ENCODE results near the gene CUTC.
"Not testable (repeated sequence)": the region's sequence is repeated elsewhere in the genome, so short reads cannot be mapped to it uniquely, and the experiment has no call there.

Gene CUTC

DNA sequence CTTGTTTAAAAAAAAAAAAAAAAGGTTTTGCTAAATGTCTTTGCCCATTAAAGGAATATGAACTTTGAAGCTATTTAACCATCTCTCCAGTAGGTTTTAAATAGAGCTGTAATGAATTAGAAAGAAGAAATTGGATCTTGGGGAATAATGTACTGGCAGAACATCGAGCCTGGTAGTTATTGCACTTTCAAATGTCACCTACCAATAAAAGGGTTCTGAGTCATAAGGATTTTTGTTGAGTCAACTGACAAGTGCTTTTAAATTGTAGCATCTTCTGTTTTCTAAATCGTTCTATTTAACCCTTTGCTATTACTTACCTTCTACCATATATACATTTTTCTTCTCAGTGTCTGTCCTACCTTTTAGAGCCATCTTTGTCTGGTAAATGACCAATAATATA, 10.7 kb downstream of the CUTC start:
- DNase-seq = no peak

DNA sequence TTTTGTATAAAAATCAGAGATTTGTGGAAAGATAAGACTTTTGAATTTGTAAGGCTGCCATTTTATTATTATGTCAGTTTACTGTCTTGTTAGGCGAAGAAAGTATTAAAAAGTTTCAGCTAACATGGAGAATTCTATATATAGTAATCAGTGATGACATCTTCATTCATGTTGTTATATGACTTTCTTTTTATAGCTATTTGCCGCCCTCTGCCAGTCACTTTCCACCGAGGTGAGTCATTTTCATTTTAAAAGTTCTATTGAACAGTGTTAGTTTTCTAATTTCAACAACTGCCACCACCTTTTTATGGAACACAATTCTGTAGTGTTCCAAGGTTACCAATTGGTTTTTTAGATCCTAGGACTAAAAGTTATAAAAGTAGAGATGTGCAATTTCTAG, 11.8 kb downstream of the CUTC start:
- DNase-seq = no peak

DNA sequence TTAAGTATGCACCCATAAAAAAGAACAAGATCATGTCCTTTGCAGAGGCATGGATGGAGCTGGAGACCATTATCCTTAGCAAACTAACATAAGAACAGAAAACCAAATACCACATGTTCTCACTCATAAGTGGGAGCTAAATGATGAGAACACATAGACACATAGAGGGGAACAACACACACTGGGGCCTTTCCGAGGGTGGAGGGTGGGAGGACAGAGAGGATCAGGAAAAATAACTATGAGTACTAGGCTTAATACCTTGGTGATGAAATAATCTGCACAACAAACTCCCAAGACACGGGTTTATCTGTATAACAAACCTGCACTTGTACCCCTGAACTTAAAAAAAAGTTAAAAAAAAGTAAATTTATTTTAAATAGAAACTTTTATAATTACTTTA, 14.1 kb downstream of the CUTC start:
- not testable (repeated sequence) for DNase-seq

- no peak for DNase-seq
Observed at GRCh38 chr10:99748823-99749451, 16.9 kb downstream of the CUTC start.

- DNase-seq = no peak
Observed at GRCh38 chr10:99750641-99751040, 18.6 kb downstream of the CUTC start.

GRCh38 chr10:99754670-99755069, 22.6 kb downstream of the CUTC start:
- no peak for DNase-seq

DNA sequence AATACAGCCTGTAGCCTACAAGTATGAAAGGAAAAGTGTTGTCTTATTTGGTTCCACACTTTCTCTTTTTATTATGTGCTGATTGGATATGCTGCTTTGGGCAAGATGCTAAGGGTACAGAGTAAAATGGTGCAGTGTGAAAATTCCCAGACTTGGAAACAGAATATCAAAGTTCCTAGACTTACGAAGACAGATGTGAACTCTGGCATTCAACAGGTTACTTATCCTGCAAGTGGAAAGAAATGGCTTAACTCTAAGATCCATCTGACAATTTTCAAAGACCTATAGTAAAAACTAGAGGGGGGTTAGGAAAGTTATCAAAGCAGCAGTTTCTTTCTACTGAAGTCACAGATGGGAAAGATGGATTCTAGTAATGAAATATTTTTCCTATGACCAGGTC, 24.1 kb downstream of the CUTC start:
- no peak for DNase-seq

DNA sequence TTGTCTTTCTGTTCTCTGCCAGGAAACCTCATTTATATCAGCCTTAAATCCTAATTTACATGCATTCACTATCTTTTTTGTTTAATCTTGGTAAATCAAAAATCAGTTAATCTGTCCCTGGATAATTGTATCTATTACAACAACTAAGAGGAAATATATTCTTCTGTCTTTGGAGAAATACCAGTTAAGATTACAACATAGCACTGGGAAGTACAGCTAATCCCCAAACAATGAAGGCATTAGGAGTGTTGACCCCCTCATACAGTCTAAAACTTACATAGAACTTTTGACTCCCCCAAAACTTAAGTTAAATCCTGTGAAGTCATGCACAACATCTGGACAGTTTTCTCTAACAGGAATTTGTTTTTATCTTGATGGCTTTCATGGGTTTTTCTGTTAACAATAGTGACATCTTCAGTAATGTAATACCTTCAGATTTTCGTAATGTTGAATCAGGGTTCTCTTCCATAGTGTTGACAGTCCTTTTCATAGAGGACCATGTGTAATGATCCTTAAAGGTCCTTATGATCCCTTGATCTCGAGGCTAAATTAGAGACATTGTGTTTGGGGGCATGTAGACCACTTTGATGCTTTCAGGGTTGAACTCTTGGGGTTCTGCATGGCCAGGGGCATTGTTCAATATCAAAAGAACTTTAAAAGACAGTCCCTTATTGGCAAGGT, 26.3 kb downstream of the CUTC start:
- no peak for DNase-seq

GRCh38 chr10:99760321-99760720, 28.3 kb downstream of the CUTC start:
- DNase-seq = no peak

DNA sequence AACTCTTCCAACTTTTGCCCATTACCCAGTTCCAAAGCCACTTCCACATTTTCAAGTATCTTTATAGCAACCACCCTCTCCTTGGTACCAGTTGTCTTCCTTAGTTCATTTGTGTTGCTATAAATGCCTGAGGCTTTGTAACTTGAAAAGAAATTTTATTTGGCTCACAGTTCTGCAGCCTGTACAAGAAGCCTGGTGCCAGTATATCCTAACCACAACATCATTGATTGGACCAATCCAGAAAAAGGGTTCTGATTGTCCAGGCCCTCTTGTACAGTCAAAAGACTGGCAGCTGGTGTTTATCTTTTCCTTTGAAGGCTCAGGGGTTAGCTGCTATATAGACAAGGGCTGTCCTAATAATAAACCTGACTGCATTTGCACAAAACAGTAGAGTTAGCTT, 29.3 kb downstream of the CUTC start:
- DNase-seq = peak in 5 of 58 donors; percentile 2 to 63 (median 15)

GRCh38 chr10:99765672-99766301, 33.8 kb downstream of the CUTC start:
- peak in 1 of 58 donors; percentile 10 for DNase-seq

- DNase-seq = no peak
Observed at GRCh38 chr10:99766302-99766681, 34.3 kb downstream of the CUTC start.

DNA sequence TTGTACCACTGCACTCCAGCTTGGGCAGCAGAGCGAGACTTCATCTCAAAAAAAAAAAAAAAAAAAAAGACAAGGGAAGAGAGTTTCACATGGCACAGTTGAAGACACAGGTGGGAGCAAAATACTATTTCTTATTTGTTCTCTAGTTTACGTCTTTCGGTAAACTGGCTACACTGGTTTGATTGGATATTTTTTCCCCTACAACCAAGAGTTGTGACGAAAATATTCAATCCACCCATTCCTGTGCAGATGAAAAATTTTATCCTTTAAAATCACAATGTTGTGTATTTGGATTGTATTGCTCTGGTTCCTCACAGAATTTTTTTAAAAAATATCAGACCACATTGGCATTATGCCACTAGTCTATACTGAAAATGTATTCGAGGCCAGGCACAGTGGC, 35.9 kb downstream of the CUTC start:
- DNase-seq = no peak

DNA sequence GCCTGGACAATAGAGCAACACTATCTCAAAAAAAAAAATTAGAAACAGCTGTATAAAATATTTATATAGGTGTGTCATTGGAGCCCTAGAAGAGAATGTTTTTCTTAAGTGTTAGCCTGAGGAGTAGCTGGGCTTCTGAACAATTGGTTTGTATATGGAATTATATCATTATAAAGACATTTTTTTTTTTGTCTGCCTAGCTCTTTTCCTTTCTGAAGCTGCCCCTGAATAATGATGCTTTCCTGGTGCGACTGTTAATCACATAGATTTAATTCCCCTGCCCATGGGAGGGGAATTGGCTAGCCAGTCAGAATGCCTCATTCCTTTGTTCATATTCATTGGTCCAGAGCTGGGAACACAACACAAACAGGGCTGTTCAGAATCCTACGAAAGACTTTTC, 36.5 kb downstream of the CUTC start:
- no peak for DNase-seq

DNA sequence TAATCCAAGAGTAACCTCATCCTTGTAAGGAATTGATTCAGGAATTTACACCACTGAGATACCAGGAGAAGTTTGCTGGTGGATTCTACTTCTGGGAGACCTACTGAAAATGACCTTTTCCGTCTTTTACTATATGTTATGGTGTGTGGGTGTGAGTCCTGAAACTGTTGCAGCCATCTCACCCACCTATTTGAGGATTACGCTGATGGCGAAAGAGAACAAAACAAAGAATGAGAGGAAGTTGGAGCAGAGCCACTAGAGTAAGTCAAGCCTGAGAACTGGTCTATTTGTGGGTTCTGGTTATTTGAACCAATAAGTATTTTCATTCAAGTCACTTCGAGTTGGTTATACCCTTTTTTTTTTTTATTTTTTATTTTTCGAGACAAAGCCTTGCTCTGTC, 37.7 kb downstream of the CUTC start:
- no peak for DNase-seq

- no peak for DNase-seq
Observed at GRCh38 chr10:99770408-99771045, 38.5 kb downstream of the CUTC start.

DNA sequence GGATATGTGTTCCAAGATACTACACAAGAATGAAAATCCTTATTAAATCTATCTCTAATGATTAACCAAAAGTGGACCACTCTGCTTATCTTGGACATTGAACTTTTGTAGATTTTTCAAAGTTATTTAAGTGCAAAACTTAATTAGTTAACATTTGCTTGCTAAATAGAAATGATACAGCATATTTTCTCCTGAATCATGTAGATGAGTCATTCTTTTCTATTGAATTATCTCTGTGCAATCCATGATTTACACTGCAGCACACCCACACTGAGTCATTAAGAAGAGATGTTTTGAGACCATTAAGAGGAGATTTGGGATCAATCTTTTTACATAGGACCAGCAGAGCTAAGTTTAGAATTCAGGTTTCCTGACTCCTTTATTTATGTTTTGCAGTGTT, 43.8 kb downstream of the CUTC start:
- DNase-seq = peak in 1 of 58 donors; percentile 1

GRCh38 chr10:99777918-99778714, 46.1 kb downstream of the CUTC start:
- DNase-seq = no peak

DNA sequence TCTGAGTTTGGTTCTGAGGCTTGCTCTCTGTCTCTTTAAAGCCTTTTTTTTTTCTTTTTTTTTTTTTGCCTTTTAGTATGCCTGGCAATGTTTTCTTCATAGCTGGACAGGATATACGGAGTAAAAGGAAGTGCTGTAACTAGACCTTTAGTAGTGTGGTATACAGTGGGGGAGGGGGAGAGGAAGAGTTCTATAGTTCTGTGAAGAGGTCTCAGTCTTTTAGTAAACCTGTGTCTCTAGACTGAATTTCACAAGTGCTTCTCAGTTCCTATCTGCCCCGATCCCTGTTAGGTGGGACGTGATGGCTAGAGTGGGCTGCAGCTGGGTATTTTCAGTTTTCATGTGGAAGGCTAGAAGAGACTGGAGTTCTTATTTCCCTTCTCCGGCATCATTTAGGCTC, 47.3 kb downstream of the CUTC start:
- DNase-seq = no peak

DNA sequence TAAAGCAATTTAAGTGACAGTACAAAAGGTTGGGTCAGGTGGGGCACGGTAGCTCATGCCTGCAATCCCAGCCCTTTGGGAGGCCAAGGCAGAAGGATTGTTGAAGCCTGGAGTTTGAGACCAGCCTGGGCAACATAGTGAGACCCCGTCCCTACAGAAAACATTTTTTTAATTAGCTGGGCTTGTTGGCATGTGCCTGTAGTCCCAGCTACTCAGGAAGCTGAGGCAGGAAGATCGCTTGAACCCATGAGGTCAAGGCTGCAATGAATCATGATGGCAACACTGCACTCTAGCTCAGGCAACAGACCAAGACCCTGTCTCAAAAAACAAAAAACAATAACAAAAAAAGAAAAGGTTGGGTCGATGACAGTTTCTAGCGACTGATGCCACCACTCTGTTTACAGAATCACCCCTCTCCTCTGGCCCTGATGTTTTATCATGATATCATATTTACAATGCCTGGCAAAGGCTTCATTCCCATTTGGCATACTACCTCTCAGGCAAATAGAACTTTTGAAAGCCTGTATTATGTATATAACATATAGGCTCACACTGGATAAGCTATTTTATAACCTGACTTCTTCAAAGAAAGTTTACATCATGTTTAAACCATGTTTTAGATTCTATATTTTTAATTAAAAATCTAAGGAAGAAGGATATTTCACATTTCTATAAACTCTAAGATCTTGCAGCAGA, 49.8 kb downstream of the CUTC start:
- no peak for DNase-seq
